Testis (tissue), 3 donors: ENCODE measurements around the gene AMOT. TPM values are rescaled to one million over a fixed set of nuclear protein-coding genes. Genes with fewer than 3 reads are reported as not detected.

Experiments used
- DNase-seq: peaks from one replicate; pipeline ENCODE4 v3.0.0-alpha.2; 2019
- H3K27ac ChIP-seq, 2 donors: fragments of 200-600 bp; sonication (generic); one replicate each; pipeline ENCODE4 v1.5.1; 2019
- H3K27me3 ChIP-seq: fragments of 200-600 bp; sonication (generic); one replicate; pipeline ENCODE4 v1.5.1; 2019
- H3K36me3 ChIP-seq: fragments of 200-600 bp; sonication (generic); one replicate; pipeline ENCODE4 v1.5.1; 2017; ENCODE audit warnings: low read depth; ENCODE audit errors: missing control alignments
- H3K4me1 ChIP-seq: fragments of 200-600 bp; sonication (generic); one replicate; pipeline ENCODE4 v1.5.1; 2019
- H3K4me3 ChIP-seq, 2 donors: fragments of 200-600 bp; sonication (generic); one replicate each; pipeline ENCODE4 v1.5.1; 2017 to 2019
- H3K9me3 ChIP-seq: fragments of 200-600 bp; sonication (generic); one replicate; pipeline ENCODE4 v1.5.1; 2017
- POLR2A ChIP-seq: fragments of 450-650 bp; IDR thresholded peaks from one replicate; pipeline ENCODE4 v1.6.1; 2017; ENCODE audit warnings: antibody characterized with exemption, mild to moderate bottlenecking, moderate library complexity
- WGBS, 2 donors: methylation state at CpG; one replicate each; pipeline ENCODE4 v1.1.5; 2018; 5-methylcytosine and 5-hydroxymethylcytosine counted together
- intact Hi-C: fragments of 100-400 bp; cut with DNase I; formaldehyde crosslinking; loops from one replicate; pipeline ENCODE4 v1.15.1; 2023; ENCODE audit warnings: low total_unique reads
- polyA plus RNA-seq: library from polyadenylated mRNA; stranded (reverse); fragments of 350-450 nt; fragmentation: Illumina TruSeq; extraction: RNeasy Lipid Tissue Mini Kit (QIAGEN cat#74804); gene quantifications from one replicate; pipeline ENCODE4 v1.2.3, GENCODE V29; 2014; ENCODE audit warnings: low read depth, low replicate concordance; ENCODE audit not compliant: insufficient read depth
- total RNA-seq, 2 donors: library from RNA; depleted of rRNA; stranded (reverse); fragments of >200 nt; gene quantifications; one replicate each; pipeline ENCODE4 v1.2.3, GENCODE V29; 2016
- TF ChIP-seq, protein P1 (sequence below), 3 experiments: fragments of 450-650 bp in 2 of 3; fragments of 200-600 bp in 1 of 3; sonication (generic) in 1 of 3; IDR thresholded peaks; one replicate each; pipeline ENCODE4 v1.5.1; 2016 to 2019; ENCODE audit warnings: antibody characterized with exemption in 3 of 3, mild to moderate bottlenecking in 2 of 3, moderate library complexity in 1 of 3

The AMOT gene
- total and polyA plus RNA-seq, 3 donors from 2014 or later, result 11.7 to 22.5 (median 14.9) TPM

DNA sequence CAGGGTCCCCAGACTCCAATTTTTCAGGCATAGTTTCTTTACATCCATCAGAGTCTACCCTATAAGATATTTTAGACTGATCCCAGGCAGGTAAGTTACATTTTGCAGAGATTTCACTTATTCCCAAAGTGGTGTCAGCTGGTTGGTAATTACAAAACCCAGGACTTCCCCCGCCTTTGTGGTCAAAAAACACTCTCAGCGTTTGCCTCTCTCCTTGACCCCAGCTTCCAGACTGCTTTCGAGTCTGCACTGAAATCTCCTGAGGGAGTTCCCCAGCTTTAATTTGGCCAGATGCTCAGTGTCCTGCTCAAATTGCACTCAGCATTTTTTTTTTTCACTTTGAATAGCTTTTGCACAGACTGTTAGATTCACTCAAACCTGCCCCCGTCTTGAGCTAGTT, 11.2 kb upstream of the AMOT start:
- WGBS, 2 donors, result 21 to 26% methylated on average over 4 of the region's 4 CpGs
- intact Hi-C loops, result no loop called here
- DNase-seq, result peak; percentile 48

DNA sequence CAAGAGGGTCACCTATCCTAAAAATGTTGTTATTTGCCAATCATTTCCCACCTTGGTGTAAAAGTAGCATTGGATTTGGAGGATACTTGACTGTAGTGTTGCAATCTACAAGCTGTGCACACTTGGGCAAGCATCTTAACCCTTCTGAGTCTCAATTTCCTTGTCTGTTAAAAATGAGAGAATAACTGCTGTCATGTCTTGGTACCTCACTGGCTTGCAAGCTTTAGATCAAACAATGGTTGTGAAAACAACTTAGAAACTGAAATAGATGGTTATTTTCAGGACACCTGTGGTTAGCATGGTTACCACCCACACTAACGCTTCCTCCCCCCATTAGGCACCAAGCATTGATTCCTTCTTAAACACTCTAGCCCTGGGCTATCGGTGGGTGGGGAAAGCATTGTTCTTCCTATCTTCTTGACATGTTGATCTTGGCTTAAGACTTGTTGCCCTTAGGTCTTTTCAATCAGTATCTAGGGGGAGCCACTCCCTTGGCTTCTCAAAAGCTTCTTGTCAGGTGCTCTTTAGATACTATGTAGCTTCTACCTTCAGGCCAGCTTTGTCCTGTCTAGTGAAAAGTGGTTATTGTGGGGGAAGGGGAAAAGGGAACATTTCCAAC, 10.6 kb upstream of the AMOT start:
- 39 to 52% methylated on average over 2 of the region's 2 CpGs for WGBS, 2 donors
- intact Hi-C loops, result no loop called here

More for the DNA sequence above, 11.2 kb upstream of the AMOT start:
- Histone ChIP-seq H3K4me3 (no peak overlapping the region), H3K36me3 (no peaks in the 10 kb centered on the region), H3K4me1 (peaks cover 5% of the 10 kb centered on the region), H3K27ac (no peak overlapping the region), H3K27me3 (no peaks in the 10 kb centered on the region), H3K9me3 (no peaks in the 10 kb centered on the region)
- TF ChIP-seq, protein P1, sequence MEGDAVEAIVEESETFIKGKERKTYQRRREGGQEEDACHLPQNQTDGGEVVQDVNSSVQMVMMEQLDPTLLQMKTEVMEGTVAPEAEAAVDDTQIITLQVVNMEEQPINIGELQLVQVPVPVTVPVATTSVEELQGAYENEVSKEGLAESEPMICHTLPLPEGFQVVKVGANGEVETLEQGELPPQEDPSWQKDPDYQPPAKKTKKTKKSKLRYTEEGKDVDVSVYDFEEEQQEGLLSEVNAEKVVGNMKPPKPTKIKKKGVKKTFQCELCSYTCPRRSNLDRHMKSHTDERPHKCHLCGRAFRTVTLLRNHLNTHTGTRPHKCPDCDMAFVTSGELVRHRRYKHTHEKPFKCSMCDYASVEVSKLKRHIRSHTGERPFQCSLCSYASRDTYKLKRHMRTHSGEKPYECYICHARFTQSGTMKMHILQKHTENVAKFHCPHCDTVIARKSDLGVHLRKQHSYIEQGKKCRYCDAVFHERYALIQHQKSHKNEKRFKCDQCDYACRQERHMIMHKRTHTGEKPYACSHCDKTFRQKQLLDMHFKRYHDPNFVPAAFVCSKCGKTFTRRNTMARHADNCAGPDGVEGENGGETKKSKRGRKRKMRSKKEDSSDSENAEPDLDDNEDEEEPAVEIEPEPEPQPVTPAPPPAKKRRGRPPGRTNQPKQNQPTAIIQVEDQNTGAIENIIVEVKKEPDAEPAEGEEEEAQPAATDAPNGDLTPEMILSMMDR (IDR thresholded peaks at IDR 0.05), result no peak
- TF ChIP-seq POLR2A, result no peak

DNA sequence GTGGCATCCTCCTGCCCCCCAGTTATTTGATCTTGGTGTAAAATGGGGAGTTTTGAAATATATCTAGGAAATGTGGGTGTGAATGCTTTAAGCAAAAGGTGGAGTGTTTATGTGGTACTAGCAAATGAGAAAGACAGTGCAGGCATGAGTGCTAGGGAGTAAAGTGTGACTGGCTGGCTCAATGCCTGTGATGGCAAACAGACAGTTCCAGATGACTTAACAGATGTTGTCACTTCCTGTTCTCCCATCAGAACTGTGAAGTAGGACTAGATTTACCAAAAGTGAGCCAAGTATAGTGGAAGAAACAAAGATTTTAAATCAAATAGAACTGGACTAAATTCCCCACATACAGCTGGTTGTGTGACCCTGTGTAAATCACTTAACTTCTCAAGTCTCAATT, 8.4 kb upstream of the AMOT start:
- no peak overlapping the region for H3K4me3 ChIP-seq
- no peaks in the 10 kb centered on the region for H3K36me3 ChIP-seq
- peaks cover 5% of the 10 kb centered on the region for H3K4me1 ChIP-seq
- no peaks in the 10 kb centered on the region for H3K27me3 ChIP-seq
- no peak for DNase-seq
- no peaks in the 10 kb centered on the region for H3K9me3 ChIP-seq
- no peak for TF ChIP-seq POLR2A
- TF ChIP-seq, protein P1 (IDR thresholded peaks at IDR 0.05), result no peak
- intact Hi-C loops, result no loop called here
- no peak overlapping the region for H3K27ac ChIP-seq

More for the DNA sequence above, 10.6 kb upstream of the AMOT start:
- Histone ChIP-seq H3K4me1 (peaks cover 5% of the 10 kb centered on the region), H3K27me3 (no peaks in the 10 kb centered on the region), H3K4me3 (no peak overlapping the region), H3K27ac (no peak overlapping the region), H3K9me3 (no peaks in the 10 kb centered on the region), H3K36me3 (no peaks in the 10 kb centered on the region)
- DNase-seq, result no peak
- TF ChIP-seq POLR2A, result no peak
- TF ChIP-seq, protein P1 (IDR thresholded peaks at IDR 0.05), result no peak

DNA sequence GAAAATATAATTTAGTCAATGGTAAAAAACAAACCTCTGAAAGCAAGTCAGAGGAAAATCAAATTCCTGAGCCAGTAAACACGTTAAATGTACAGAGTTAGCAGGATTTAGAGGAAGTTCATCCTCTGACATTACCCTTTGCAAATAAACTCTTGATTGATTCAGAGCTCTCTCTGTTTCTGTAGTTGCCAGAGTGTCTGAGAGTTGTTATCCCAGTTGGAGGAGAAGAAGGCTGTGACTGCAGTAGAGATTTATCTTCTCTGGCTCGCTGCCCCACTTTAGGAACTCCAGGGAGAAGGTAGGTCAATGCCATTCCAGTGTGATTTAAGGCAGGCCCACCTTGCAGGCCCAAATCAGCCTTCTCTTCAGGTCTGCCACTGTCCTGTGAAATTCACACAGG, 6.2 kb upstream of the AMOT start:
- intact Hi-C loops, result no loop called here
- DNase-seq, result no peak
- no peak for TF ChIP-seq POLR2A
- H3K27ac ChIP-seq, result no peak overlapping the region
- 51 to 100% methylated on average over 1 to 2 of the region's 2 CpGs for WGBS, 2 donors
- H3K4me3 ChIP-seq, result no peak overlapping the region
- H3K9me3 ChIP-seq, result no peaks in the 10 kb centered on the region
- no peaks in the 10 kb centered on the region for H3K27me3 ChIP-seq
- H3K36me3 ChIP-seq, result no peaks in the 10 kb centered on the region
- peaks cover 5% of the 10 kb centered on the region for H3K4me1 ChIP-seq

DNA sequence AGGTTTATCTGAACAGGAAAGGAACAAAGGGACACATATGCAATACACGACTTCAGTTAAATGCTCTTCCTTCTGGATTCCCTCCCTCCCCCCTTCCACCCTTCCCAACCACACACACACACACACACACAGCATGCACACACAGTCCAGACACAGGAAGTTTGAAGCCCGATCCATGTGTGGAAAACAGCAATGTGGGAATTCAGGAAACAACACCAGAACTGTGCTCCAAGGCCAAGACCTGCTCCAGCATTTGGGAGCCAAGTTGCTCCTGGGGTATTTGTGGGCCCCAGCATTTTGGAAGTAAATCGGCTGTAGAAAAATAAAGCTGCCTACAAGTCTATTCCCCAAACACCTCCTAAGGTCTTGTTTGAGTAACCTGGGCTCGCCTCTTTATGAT, 5.6 kb upstream of the AMOT start:
- TF ChIP-seq, protein P1 (IDR thresholded peaks at IDR 0.05), result no peak
- no peak for TF ChIP-seq POLR2A
- Histone ChIP-seq H3K36me3 (no peaks in the 10 kb centered on the region), H3K4me3 (no peak overlapping the region), H3K27ac (no peak overlapping the region), H3K9me3 (no peaks in the 10 kb centered on the region), H3K4me1 (no peaks in the 10 kb centered on the region), H3K27me3 (no peaks in the 10 kb centered on the region)
- 56 to 60% methylated on average over 4 of the region's 4 CpGs for WGBS, 2 donors
- intact Hi-C loops, result no loop called here
- no peak for DNase-seq
